SK-MEL-5 (cell line): ENCODE results near the gene NME4. TPM values are rescaled to one million over a fixed set of nuclear protein-coding genes. Genes with fewer than 3 reads are reported as not detected.
"Not testable (repeated sequence)": the region's sequence is repeated elsewhere in the genome, so short reads cannot be mapped to it uniquely, and the experiment has no call there.

Experiments used
- DNase-seq: peaks from one replicate; pipeline ENCODE4 v3.0.0-alpha.2; 2016; ENCODE audit warnings: low read depth, low spot score
- in situ Hi-C: cut with HindIII; loops from 2 replicates; pipeline ENCODE4 v1.10.0; 2016; ENCODE audit warnings: low sequenced_read_pairs, high pct_unique_total_duplicates, low pct_unique_long_range_greater_than_20kb
- total RNA-seq: library from RNA; depleted of rRNA; stranded (reverse); fragments of >200 nt; shearing (Covaris generic); gene quantifications from 2 replicates; pipeline ENCODE4 v1.2.3, GENCODE V29; 2014

Gene NME4
- total RNA-seq, 1 experiment from 2014 or later, result 176 TPM

- peak; percentile 75 for DNase-seq
- in situ Hi-C loops, result no loop called here
Observed at GRCh38 chr16:361872-362701, 34.9 kb upstream of the NME4 start.

GRCh38 chr16:362702-362999 is 34.3 kb upstream of the NME4 start:
- in situ Hi-C loops, DNase-seq: not testable (repeated sequence)

GRCh38 chr16:363110-363765 is 33.8 kb upstream of the NME4 start:
- in situ Hi-C loops, result no loop called here
- DNase-seq, result no peak

GRCh38 chr16:363766-364490 is 33.1 kb upstream of the NME4 start:
- no peak for DNase-seq
- in situ Hi-C loops, result no loop called here

- in situ Hi-C loops, result no loop called here
- DNase-seq, result no peak
Observed at GRCh38 chr16:364595-365491, 32.2 kb upstream of the NME4 start.

GRCh38 chr16:366476-366875 is 30.5 kb upstream of the NME4 start:
- no peak for DNase-seq
- in situ Hi-C loops, result no loop called here

- DNase-seq, result no peak
- in situ Hi-C loops, result no loop called here
Observed at GRCh38 chr16:367333-367903, 29.6 kb upstream of the NME4 start.

- no peak for DNase-seq
- in situ Hi-C loops, result no loop called here
Observed at GRCh38 chr16:368388-369158, 28.4 kb upstream of the NME4 start.

- DNase-seq, result no peak
- in situ Hi-C loops, result no loop called here
Observed at GRCh38 chr16:369275-369865, 27.6 kb upstream of the NME4 start.

- DNase-seq, result no peak
- in situ Hi-C loops, result no loop called here
Observed at GRCh38 chr16:369866-370436, 27.0 kb upstream of the NME4 start.

GRCh38 chr16:370443-370842 is 26.6 kb upstream of the NME4 start, which contains the start of gene MRPL28:
Gene MRPL28 (minus strand): TSS chr16:370538. CDS start chr16:370218, 320 bp downstream.
- in situ Hi-C loops, result no loop called here
- DNase-seq, result peak; percentile 93

- in situ Hi-C loops, result no loop called here
- DNase-seq, result no peak
Observed at GRCh38 chr16:370979-371514, 26.0 kb upstream of the NME4 start.

- no peak for DNase-seq
- in situ Hi-C loops, result no loop called here
Observed at GRCh38 chr16:371515-372301, 25.3 kb upstream of the NME4 start.

- in situ Hi-C loops, result no loop called here
Observed at GRCh38 chr16:372302-372983, 24.6 kb upstream of the NME4 start.

More at GRCh38 chr16:372302-372983, 24.6 kb upstream of the NME4 start:
- DNase-seq, result no peak
